Hindlimb muscle (tissue), 1 donor: ENCODE results near the gene KCNH2. TPM values are rescaled to one million over a fixed set of nuclear protein-coding genes. Genes with fewer than 3 reads are reported as not detected.

ENCODE experiments used
- DNase-seq: peaks from one replicate; pipeline ENCODE4 v3.0.0-alpha.2; 2013
- polyA plus RNA-seq: library from polyadenylated mRNA; unstranded; fragments of 120-200 nt; gene quantifications from one replicate; pipeline ENCODE4 v1.2.1, GENCODE V29; 2013; ENCODE audit not compliant: insufficient read length

KCNH2 gene
- polyA plus RNA-seq, 1 donor = 29.3 TPM

- DNase-seq = no peak
Measured at GRCh38 chr7:150902078-150903033, 75.8 kb downstream of the KCNH2 start.

- no peak for DNase-seq
Measured at GRCh38 chr7:150901160-150902035, 76.7 kb downstream of the KCNH2 start.

GRCh38 chr7:150900675-150901074 is 77.4 kb downstream of the KCNH2 start:
- no peak for DNase-seq

DNA sequence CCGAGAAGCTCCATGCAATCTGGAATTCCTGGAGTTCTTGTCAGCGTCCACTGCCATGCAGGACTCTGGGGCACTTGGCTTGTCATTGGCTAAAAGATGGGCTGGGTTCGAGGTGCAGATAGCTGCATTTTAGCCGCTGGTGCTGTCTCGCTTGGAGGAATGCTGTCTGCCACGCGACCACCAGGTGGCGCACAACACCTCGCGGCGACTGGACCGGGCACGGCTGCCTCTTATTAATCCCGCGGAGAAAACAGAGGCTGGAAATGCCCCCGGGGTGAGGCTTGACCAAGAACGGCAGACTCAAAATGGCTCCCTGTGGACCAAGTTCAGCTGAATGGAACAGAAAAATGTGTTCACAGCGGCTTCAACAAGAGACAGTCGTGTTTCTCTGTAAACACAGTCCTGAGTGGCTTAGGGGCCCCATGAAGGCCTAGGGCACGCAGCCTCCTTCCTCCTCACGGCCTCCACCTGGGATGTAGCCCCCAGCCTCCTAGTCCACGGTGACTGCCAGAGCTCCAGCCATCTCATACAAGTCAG is 79.6 kb downstream of the KCNH2 start:
- DNase-seq = peak; percentile 64

GRCh38 chr7:150897502-150898474 is 80.3 kb downstream of the KCNH2 start:
- no peak for DNase-seq

GRCh38 chr7:150896562-150897209 is 81.4 kb downstream of the KCNH2 start:
- no peak for DNase-seq

DNA sequence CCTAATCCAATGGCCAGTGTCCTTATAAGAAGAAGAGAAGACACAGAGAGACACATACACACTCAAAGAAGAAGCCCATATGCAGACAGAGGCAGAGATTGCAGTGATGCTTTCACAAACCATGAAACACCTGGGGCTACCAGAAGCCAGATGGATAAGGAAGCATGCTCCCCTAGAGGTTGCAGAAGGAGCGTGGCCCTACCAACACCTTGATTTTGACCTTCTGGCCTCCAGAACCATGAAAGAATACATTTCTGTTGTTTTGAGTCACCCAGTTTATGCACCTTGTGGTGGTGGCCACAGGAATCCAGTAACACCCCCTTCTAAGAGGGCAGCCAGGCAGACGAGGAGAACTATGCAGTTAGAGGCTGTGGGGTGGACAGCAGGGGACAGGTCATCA is 82.3 kb downstream of the KCNH2 start:
- no peak for DNase-seq

Other genes starting within 250 kb of the KCNH2 start
- 6.5 TPM for gene GIMAP5, start 240.9 kb downstream of the KCNH2 start, polyA plus RNA-seq
- gene TMEM176B, start 178.0 kb downstream of the KCNH2 start, polyA plus RNA-seq = 16.7 TPM
- gene TMEM176A, start 177.6 kb downstream of the KCNH2 start, polyA plus RNA-seq = 21.5 TPM
- 0.08 TPM for gene AOC1, start 125.8 kb downstream of the KCNH2 start, polyA plus RNA-seq
- gene NOS3, start 12.7 kb upstream of the KCNH2 start, polyA plus RNA-seq = 9.2 TPM
- 0.72 TPM for gene ATG9B, start 46.2 kb upstream of the KCNH2 start, polyA plus RNA-seq
- gene ABCB8, start 50.1 kb upstream of the KCNH2 start, polyA plus RNA-seq = 19.9 TPM
- gene ASIC3, start 70.2 kb upstream of the KCNH2 start, polyA plus RNA-seq = 4.2 TPM
- 9.7 TPM for gene CDK5, start 79.6 kb upstream of the KCNH2 start, polyA plus RNA-seq
- gene SLC4A2, start 81.3 kb upstream of the KCNH2 start, polyA plus RNA-seq = 68.7 TPM
- 75.9 TPM for gene FASTK, start 102.5 kb upstream of the KCNH2 start, polyA plus RNA-seq
- 44.9 TPM for gene TMUB1, start 105.2 kb upstream of the KCNH2 start, polyA plus RNA-seq
- 89.6 TPM for gene AGAP3, start 108.2 kb upstream of the KCNH2 start, polyA plus RNA-seq
- gene GBX1, start 189.4 kb upstream of the KCNH2 start, polyA plus RNA-seq = 2.7 TPM
- 8.2 TPM for gene ASB10, start 208.9 kb upstream of the KCNH2 start, polyA plus RNA-seq
- gene H2BK1, start 232.2 kb upstream of the KCNH2 start, polyA plus RNA-seq = not detected
- gene ABCF2, start 248.9 kb upstream of the KCNH2 start, polyA plus RNA-seq = 18.7 TPM